Measurements from ENCODE around the gene ECT2.
"Not testable (repeated sequence)": the region's sequence is repeated elsewhere in the genome, so short reads cannot be mapped to it uniquely, and the experiment has no call there.

Gene ECT2

DNA sequence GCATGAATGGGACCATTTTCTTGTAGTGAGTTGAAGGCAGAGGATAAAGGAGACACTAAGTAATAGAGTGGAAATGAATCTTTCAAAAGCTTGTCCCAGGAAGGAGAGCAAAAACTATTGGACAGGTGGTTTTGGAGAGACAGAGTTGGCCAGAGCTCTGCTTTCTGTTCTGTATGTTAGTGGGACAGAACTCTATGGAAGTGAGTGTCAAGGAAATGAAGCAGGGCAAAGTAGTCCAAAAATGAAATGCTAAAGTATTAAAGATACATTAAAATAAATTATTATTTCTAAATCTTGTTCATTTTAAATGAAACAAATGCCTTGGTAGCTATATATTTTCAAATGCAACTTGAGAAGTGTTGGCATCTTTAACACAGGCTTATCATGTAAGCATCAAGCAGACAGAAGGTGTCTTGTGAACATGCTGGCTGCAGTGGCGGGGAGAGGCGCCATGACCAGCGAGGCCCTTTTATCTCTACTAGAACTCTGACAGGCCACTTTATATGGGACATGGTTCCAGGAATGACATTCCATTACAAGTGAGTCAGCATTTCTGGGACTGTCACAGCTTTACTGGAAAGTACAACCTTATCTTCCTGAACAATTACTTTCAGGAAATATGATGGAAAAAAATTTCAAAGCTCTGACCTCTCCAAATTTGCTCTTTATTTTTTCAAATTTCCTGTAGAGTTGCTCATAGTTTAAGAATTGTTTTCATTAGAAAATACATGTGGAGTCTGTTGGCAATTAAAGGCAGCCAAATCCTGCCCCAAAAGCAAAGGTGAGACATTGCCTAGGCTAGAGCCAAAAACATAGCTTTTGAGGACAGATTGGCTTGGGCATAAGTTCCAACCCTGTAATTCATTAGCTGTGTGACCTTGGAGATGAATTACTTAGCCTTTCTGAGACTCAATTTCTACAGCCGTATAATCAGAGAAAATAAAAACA lies 106.5 kb downstream of the ECT2 start:
- no peak for DNase-seq (ENCODE audit: low read depth in 2 of 2)

DNA sequence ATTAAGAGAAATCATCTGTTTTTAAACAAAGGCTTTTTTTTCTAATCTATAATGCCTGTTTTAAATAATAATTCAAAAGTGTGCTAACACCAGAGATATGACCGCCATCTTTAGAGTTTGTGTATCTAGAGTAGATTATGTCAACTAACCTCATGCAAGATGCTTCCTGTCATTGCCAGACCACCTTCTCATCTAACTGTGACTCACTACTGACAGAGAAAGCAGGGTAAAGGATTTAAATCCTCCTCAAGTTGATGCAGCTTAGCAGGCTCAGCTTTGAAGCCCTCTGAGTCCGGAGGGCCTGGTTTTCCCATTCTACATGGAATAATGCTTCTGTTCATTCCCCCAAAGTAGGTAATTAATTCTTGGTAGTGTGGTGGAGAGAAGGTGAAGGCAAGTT lies 108.5 kb downstream of the ECT2 start:
- DNase-seq (ENCODE audit: low read depth in 2 of 2): no peak

DNA sequence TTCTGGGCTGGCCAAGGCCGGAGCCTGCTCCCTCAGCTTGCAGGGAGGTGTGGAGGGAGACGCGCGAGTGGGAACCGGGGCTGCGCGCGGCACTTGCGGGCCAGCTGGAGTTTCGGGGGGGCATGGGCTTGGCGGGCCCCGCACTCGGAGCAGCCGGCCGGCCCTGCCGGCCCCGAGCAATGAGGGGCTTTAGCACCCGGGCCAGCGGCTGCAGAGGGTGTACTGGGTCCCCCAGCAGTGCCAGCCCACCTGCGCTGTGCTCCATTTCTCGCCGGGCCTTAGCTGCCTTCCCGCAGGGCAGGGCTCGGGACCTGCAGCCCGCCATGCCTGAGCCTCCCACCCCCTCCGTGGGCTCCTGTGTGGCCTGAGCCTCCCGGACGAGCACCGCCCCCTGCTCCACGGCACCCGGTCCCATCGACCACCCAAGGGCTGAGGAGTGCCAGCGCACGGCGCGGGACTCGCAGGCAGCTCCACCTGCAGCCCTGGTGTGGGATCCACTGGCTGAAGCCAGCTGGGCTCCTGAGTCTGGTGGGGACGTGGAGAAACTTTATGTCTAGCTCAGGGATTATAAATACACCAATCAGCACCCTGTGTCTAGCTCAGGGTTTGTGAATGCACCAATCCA lies 116.3 kb downstream of the ECT2 start:
- DNase-seq (ENCODE audit: low read depth in 2 of 2): not testable (repeated sequence)

DNA sequence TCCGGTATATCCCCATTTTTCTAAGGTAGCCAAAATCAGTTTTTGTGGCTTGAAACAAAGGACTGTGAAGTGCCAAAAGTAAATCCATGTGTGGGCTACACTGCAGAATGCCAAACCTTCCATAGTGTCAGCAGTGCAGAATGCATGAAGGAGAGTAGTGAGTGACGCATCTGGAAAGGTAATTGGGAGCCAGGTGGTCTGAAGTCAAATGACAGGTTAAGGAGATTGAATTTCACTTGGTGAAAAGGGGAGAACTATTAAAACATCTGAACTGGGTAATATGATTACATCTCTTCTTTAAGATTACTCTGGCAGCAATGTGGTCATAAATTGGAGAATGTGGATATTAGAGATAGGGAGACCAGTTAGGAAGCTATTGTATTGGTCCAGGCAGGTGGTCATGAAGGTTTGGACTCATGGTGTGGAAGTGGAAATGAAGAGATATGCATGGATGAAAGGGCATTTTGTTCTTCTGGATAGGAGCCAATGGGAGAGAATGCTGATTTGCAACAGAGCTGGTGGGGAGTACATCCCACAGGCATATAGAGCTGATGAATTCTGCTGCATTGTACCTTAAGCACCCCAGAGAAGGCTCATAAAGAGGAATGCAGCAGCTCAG lies 118.2 kb downstream of the ECT2 start:
- DNase-seq (ENCODE audit: low read depth in 2 of 2): no peak

DNA sequence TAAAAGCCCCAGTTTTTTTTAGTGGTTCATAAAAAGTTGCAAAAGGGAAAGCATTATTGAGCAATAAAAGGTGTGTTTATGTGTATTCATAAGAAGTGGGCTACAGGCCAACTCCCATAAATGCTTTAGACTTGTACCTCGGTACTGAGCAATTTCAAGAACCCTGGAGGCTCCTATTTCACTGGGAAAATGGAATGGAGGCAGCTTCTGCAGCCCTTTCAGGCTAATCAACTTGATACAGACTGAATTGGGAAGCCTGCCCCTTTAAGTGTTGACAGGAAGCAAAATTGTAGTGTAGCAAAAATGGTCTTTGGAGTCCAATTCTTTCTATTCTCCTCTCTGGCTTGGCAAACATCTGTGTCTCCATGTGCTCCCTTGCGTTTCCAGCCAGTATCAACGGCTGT lies 118.8 kb downstream of the ECT2 start:
- no peak for DNase-seq (ENCODE audit: low read depth in 2 of 2)

DNA sequence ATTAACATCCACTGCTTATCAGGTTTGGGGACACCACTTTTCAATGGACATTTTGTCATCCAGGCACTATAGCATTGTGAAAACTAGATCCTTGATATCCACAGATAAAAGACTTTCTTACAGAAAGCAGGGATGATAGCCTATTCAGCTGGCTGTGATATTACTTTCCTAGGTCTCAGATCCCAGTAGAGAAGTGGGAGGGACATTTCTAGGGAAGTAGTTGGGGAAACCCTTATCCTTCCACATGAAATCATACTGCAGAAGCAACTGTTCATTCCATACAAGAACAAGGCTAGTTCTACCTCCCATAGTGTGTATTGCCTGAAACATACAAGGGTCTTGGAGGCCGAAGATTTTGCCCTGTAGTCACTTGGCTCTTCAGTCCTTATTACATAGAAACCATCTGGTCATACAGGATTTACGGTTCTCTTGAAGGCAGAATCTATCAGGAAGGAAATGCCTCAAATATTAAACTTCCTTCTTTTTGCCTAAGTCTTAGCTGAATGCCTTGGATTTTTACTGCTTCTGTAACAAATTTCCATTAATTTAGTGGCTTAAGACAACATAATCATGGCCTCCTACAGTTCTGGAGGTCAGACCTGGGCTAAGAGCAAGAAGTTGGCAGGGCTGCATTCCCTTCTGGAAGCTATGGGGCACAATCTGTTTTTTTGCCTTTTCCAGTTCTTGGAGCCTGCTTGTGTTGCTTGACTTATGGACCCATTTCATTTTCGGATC lies 119.4 kb downstream of the ECT2 start:
- no peak for DNase-seq (ENCODE audit: low read depth in 2 of 2)
